Activated gamma-delta T cell treated with Interleukin-2 at 50 U/mL for 16 hours (primary cell): ENCODE results near the gene GSK3B.
"Not testable (repeated sequence)": the region's sequence is repeated elsewhere in the genome, so short reads cannot be mapped to it uniquely, and the experiment has no call there.

ENCODE experiments used
- DNase-seq: peaks from one replicate; pipeline ENCODE4 v3.0.0-alpha.2; 2020

Gene GSK3B

GRCh38 chr3:120052225-120052624 is 42.0 kb downstream of the GSK3B start:
- no peak for DNase-seq

GRCh38 chr3:120051570-120051969 is 42.7 kb downstream of the GSK3B start:
- DNase-seq: not testable (repeated sequence)

- no peak for DNase-seq
Observed at GRCh38 chr3:120049881-120050539, 44.2 kb downstream of the GSK3B start.

GRCh38 chr3:120049072-120049471 is 45.2 kb downstream of the GSK3B start:
- DNase-seq: no peak

GRCh38 chr3:120048355-120049041 is 45.7 kb downstream of the GSK3B start:
- DNase-seq: no peak

GRCh38 chr3:120047686-120048085 is 46.6 kb downstream of the GSK3B start:
- DNase-seq: no peak

- DNase-seq: no peak
Observed at GRCh38 chr3:120040813-120041377, 53.4 kb downstream of the GSK3B start.

- no peak for DNase-seq
Observed at GRCh38 chr3:120039642-120040610, 54.3 kb downstream of the GSK3B start.

GRCh38 chr3:120033596-120033995 is 60.7 kb downstream of the GSK3B start:
- no peak for DNase-seq

GRCh38 chr3:120031561-120031960 is 62.7 kb downstream of the GSK3B start:
- no peak for DNase-seq

GRCh38 chr3:120029749-120030148 is 64.5 kb downstream of the GSK3B start:
- DNase-seq: no peak

GRCh38 chr3:120028271-120029047 is 65.8 kb downstream of the GSK3B start:
- DNase-seq: no peak

- DNase-seq: no peak
Observed at GRCh38 chr3:120027226-120027625, 67.0 kb downstream of the GSK3B start.

- no peak for DNase-seq
Observed at GRCh38 chr3:120025520-120025919, 68.7 kb downstream of the GSK3B start.

GRCh38 chr3:120024103-120024502 is 70.1 kb downstream of the GSK3B start:
- no peak for DNase-seq

GRCh38 chr3:120022729-120023128 is 71.5 kb downstream of the GSK3B start:
- DNase-seq: no peak

GRCh38 chr3:120021523-120021922 is 72.7 kb downstream of the GSK3B start:
- no peak for DNase-seq

GRCh38 chr3:120018299-120018698 is 75.9 kb downstream of the GSK3B start:
- no peak for DNase-seq

GRCh38 chr3:120017692-120018091 is 76.6 kb downstream of the GSK3B start:
- no peak for DNase-seq

GRCh38 chr3:120013481-120013880 is 80.8 kb downstream of the GSK3B start:
- DNase-seq: no peak

GRCh38 chr3:120005741-120006140 is 88.5 kb downstream of the GSK3B start:
- DNase-seq: not testable (repeated sequence)

GRCh38 chr3:120004008-120004498 is 90.2 kb downstream of the GSK3B start:
- DNase-seq: not testable (repeated sequence)
